Endothelial cell of hepatic sinusoid (primary cell): ENCODE measurements around the gene RTEL1.
"Not testable (repeated sequence)": the region's sequence is repeated elsewhere in the genome, so short reads cannot be mapped to it uniquely, and the experiment has no call there.

Source experiments
- in situ Hi-C: cut with HindIII; loops from 2 replicates; pipeline ENCODE4 v1.10.0; 2017; ENCODE audit warnings: low sequenced_read_pairs

RTEL1 gene

GRCh38 chr20:63663332-63664066, 5.4 kb downstream of the RTEL1 start:
- in situ Hi-C loops, result loop anchor here (5.0 kb wide), 1 partner anchor 51 kb away; no protein-coding TSS in a partner anchor

DNA sequence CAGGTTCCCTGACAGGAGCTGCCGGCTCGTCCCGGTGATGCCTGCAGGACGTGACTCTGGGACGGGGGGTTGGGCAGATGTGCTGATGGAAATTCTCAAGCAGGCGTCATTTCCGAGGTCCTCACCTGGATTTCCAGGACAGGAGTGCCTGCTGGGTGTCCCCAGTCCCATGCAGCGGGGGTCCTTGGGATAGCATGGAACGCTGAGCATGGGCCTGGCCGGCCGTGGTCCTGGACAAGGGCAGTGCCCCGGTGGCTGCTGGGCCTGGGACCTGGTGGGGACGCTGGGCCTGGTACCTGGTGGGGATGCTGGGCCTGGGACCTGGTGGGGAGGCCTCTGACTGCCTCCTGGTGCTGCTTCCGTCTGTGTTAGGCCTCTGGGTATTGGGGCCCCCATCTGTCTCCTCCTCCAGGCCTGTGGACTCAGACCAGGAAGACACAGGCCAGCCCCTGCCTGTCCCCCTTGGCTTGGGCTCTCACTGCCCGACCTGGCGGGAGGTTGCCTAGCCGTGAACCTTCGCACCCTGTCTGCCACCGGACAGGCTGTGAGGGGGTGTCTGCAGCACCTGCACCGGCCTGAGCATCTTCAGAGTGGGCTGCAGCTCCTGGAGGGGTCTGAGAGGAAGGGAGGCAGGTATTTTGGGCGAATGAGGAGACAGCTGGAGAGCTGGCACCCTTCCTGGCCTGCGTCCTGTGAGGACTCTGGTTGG, 6.2 kb downstream of the RTEL1 start:
- in situ Hi-C loops, result loop anchor here (5.0 kb wide), 1 partner anchor 52 kb away; no protein-coding TSS in a partner anchor

GRCh38 chr20:63664861-63665594, 6.9 kb downstream of the RTEL1 start:
- in situ Hi-C loops, result loop anchor here (5.0 kb wide), 1 partner anchor 53 kb away; no protein-coding TSS in a partner anchor

DNA sequence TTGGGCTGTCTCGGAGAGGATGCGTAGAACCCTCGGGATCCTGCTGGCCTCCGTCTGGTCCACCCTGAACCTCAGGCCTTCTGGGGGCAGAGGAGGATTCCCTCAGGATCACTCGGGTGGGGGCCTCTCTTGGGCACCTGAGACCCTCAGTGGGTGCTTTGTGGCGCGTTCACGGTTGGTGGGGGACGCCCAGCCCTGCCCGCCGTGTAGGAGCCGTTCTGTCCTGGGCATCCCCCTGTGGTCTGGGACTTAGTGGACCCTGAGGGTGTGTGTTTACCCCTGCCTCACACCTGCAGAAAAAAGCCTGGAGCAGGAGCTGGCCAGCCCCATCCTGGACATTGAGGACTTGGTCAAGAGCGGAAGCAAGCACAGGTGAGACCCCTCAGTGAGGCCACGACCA, 7.6 kb downstream of the RTEL1 start:
- in situ Hi-C loops, result no loop called here

- in situ Hi-C loops, result no loop called here
Measured at GRCh38 chr20:63667858-63668257, 9.7 kb downstream of the RTEL1 start.

GRCh38 chr20:63668351-63668750, 10.2 kb downstream of the RTEL1 start:
- in situ Hi-C loops, result no loop called here

DNA sequence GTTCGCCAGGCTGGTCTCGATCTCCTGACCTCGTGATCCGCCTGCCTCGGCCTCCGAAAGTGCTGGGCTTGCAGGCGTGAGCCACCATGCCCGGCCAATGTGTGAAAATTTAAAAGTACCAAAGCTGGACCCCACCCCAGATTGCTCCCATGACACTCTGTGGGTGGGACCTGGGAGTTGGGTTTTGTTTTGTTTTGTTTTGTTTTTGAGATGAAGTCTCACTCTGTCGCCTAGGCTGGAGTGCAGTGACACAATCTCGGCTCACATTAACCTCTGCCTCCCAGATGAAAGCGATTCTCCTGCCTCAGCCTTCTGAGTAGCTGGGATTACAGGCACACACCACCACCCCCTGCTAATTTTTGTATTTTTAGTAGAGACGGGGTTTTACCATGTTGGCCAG, 13.6 kb downstream of the RTEL1 start:
- in situ Hi-C loops, result not testable (repeated sequence)

DNA sequence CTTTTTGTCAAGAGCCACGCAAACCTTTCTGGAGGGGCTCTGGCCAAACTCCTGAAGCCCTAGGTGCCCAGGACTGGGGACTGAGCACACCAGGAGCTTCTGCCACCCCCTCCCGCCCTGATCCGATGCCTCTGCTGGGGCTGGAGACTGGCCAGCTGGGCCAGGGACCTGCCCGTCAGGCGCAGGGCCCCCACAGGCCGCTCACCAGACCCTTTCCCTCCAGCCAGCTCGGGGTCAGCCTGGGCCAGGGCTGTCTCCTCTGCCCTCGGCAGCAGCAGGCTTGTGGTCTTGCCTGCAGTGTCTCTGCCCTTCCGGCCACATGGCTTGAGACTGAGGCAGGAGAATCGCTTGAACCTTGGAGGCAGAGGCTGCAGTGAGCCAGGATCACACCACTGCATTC, 14.6 kb downstream of the RTEL1 start:
- in situ Hi-C loops, result no loop called here

DNA sequence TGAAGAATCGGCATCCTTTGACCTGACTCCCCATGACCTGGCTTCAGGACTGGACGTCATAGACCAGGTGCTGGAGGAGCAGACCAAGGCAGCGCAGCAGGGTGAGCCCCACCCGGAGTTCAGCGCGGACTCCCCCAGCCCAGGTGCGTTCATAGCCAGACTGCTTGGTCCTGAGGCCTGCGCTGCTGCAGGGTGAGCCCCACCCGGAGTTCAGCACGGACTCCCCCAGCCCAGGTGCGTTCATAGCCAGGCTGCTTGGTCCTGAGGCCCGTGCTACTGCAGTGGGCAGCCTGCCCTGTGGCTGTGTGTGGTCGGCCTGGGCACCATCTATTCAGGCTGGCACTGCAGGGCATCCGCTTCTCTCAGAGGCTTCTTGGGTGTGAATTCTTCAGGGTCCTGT, 15.8 kb downstream of the RTEL1 start:
- in situ Hi-C loops, result no loop called here

- in situ Hi-C loops, result no loop called here
Measured at GRCh38 chr20:63675681-63676368, 17.7 kb downstream of the RTEL1 start.

GRCh38 chr20:63678071-63678470, 20.0 kb downstream of the RTEL1 start:
- in situ Hi-C loops, result no loop called here

GRCh38 chr20:63678667-63679465, 20.8 kb downstream of the RTEL1 start:
- in situ Hi-C loops, result no loop called here

DNA sequence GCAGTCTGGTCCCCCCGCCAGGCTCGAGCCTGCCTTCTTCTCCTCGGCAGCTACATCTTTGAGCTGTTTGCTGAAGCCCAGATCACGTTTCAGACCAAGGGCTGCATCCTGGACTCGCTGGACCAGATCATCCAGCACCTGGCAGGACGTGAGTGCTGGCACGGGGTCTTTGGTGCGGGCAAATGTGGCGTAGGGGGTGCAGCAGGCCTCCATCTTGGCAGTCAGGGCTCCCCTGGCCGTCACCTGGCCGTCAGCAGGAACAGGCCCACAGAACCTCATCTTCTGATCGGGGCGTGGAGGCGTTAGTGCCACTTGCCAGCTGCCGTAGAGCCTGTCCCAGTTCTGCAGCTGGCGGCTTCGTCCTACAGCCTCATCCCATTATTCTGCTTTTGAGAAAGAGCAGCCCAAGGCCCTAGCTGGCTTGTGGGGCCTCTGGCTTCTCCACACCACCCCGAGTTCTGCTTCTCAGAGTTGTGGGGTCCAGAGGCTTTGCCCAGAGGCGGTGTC, 21.7 kb downstream of the RTEL1 start:
- in situ Hi-C loops, result no loop called here

GRCh38 chr20:63680427-63680826, 22.3 kb downstream of the RTEL1 start:
- in situ Hi-C loops, result no loop called here

DNA sequence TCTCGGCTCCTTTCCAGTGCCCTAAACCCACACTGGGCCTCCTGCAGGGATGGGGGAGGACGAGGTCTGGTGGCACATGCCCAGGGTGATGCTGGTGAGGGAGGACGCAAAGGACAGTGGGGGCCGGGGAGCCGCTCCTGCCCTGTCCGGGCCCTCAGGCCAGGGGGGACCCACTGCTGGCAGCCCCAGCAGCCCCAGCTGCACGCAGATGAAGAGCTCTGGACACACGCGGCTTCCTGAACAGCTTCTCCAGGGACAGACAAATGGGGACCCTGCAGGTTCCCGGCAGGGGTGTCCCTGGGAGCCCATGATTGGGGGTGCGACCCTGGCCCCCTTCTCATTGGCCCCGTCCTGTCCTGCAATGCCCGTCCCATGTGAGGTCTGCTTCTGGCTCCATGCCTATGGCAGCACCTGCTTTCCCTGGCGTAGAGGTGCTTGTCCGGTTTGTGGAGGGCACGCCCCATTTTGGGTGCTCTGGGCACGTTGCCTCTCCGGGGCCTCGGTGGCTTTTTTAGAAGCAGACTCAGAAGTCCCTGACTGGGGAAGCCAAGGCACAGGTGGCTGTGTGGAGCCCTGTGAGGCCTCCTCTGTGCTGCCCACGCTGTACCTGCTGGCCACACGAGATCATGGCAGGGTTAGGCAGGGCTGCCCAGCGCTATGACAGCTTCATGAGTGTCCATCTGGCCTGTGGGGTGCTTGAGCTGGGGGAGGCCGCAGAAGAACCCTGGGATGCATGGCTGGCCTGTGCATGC, 22.9 kb downstream of the RTEL1 start:
- in situ Hi-C loops, result no loop called here

DNA sequence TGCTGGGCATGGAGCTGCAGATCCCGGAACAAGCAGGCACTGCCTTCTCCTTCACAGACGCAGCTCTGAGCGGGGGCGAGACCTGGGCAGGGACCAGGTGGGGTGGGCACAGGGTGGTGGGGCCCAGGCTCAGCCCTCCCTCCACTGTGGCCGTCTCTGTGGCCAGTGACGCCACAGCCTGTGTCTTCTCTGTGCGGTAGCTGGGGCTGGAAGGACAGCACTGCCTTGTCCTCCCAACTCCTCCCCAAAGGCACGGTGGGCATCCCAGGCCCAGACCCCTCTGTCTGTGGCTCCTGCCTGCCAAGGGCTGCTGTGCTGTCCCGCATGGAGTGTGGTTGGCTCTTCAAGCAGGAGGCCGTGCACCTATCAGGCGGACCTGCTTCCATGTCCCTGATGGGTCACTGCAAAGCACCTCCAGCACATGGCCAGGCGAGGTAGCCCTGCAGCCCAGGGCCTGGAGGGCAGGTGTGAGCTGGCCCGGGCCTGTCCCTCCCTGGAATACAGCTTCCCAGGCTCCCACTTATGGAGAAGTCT, 23.6 kb downstream of the RTEL1 start:
- in situ Hi-C loops, result no loop called here

GRCh38 chr20:63682384-63683139, 24.4 kb downstream of the RTEL1 start:
- in situ Hi-C loops, result no loop called here

- in situ Hi-C loops, result no loop called here
Measured at GRCh38 chr20:63685269-63686026, 27.3 kb downstream of the RTEL1 start.
